Gastroesophageal sphincter (tissue), 4 donors: Measurements from ENCODE around the gene EIF5B. TPM values are rescaled to one million over a fixed set of nuclear protein-coding genes. Genes with fewer than 3 reads are reported as not detected.
"Not testable (repeated sequence)": the region's sequence is repeated elsewhere in the genome, so short reads cannot be mapped to it uniquely, and the experiment has no call there.

Experiments used
- ATAC-seq: fragments of 150-250 bp; one replicate; pipeline ENCODE4 v1.9.1; 2016; ENCODE audit warnings: mild to moderate bottlenecking, moderate library complexity
- H3K27ac ChIP-seq, 4 donors: fragments of 200-600 bp; sonication (generic) in 3 of 4; 1 replicate in 3 of 4; 2 replicates in 1 of 4; pipeline ENCODE4 v1.5.1; 2016 to 2019
- H3K27me3 ChIP-seq: fragments of 200-600 bp; sonication (generic); one replicate; pipeline ENCODE4 v1.5.1; 2019
- H3K36me3 ChIP-seq, 2 donors: fragments of 200-600 bp; sonication (generic); one replicate each; pipeline ENCODE4 v1.5.1; 2019; ENCODE audit warnings: control low read depth in 1 of 2
- H3K4me1 ChIP-seq, 3 donors: fragments of 200-600 bp; sonication (generic); 1 replicate in 2 of 3; 2 replicates in 1 of 3; pipeline ENCODE4 v1.5.1; 2016 to 2019; ENCODE audit warnings: control low read depth in 2 of 3
- H3K4me3 ChIP-seq, 2 donors: fragments of 200-600 bp; sonication (generic); one replicate each; pipeline ENCODE4 v1.5.1; 2019; ENCODE audit warnings: mild to moderate bottlenecking in 1 of 2, moderate library complexity in 1 of 2
- H3K9me3 ChIP-seq, 3 donors: fragments of 200-600 bp; sonication (generic); one replicate each; pipeline ENCODE4 v1.5.1; 2017 to 2019; ENCODE audit warnings: control low read depth in 2 of 3
- EP300 ChIP-seq: sonication (generic); formaldehyde crosslinking; IDR thresholded peaks from one replicate; pipeline ENCODE4 v1.6.1; 2017; ENCODE audit warnings: antibody characterized with exemption, mild to moderate bottlenecking
- POLR2A ChIP-seq, 2 donors: fragments of 450-650 bp; IDR thresholded peaks; one replicate each; pipeline ENCODE4 v1.6.1; 2017; ENCODE audit warnings: antibody characterized with exemption in 2 of 2, mild to moderate bottlenecking in 2 of 2, moderate library complexity in 1 of 2
- POLR2AphosphoS5 ChIP-seq: sonication (generic); formaldehyde crosslinking; IDR thresholded peaks from one replicate; pipeline ENCODE4 v1.6.1; 2017; ENCODE audit warnings: antibody characterized with exemption
- WGBS, 2 donors: methylation state at CpG; one replicate each; pipeline ENCODE4 v1.1.5; 2018; ENCODE audit warnings: low coverage in 1 of 2; 5-methylcytosine and 5-hydroxymethylcytosine counted together
- total RNA-seq, 4 donors: library from RNA; depleted of rRNA; stranded (reverse); fragments of >200 nt; gene quantifications; one replicate each; pipeline ENCODE4 v1.1.0, GENCODE V29; 2016
- TF ChIP-seq, protein P1 (sequence below), 4 experiments: fragments of 200-600 bp in 2 of 4; fragments of 450-650 bp in 2 of 4; sonication (generic) in 1 of 4; IDR thresholded peaks; one replicate each; pipeline ENCODE4 v1.5.1; 2017 to 2019; ENCODE audit warnings: antibody characterized with exemption in 4 of 4, mild to moderate bottlenecking in 2 of 4, moderate library complexity in 2 of 4

The EIF5B gene, protein sequence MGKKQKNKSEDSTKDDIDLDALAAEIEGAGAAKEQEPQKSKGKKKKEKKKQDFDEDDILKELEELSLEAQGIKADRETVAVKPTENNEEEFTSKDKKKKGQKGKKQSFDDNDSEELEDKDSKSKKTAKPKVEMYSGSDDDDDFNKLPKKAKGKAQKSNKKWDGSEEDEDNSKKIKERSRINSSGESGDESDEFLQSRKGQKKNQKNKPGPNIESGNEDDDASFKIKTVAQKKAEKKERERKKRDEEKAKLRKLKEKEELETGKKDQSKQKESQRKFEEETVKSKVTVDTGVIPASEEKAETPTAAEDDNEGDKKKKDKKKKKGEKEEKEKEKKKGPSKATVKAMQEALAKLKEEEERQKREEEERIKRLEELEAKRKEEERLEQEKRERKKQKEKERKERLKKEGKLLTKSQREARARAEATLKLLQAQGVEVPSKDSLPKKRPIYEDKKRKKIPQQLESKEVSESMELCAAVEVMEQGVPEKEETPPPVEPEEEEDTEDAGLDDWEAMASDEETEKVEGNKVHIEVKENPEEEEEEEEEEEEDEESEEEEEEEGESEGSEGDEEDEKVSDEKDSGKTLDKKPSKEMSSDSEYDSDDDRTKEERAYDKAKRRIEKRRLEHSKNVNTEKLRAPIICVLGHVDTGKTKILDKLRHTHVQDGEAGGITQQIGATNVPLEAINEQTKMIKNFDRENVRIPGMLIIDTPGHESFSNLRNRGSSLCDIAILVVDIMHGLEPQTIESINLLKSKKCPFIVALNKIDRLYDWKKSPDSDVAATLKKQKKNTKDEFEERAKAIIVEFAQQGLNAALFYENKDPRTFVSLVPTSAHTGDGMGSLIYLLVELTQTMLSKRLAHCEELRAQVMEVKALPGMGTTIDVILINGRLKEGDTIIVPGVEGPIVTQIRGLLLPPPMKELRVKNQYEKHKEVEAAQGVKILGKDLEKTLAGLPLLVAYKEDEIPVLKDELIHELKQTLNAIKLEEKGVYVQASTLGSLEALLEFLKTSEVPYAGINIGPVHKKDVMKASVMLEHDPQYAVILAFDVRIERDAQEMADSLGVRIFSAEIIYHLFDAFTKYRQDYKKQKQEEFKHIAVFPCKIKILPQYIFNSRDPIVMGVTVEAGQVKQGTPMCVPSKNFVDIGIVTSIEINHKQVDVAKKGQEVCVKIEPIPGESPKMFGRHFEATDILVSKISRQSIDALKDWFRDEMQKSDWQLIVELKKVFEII
- total RNA-seq = 10 to 100 TPM; 36.8 to 55.4 (median 45.6) TPM

DNA sequence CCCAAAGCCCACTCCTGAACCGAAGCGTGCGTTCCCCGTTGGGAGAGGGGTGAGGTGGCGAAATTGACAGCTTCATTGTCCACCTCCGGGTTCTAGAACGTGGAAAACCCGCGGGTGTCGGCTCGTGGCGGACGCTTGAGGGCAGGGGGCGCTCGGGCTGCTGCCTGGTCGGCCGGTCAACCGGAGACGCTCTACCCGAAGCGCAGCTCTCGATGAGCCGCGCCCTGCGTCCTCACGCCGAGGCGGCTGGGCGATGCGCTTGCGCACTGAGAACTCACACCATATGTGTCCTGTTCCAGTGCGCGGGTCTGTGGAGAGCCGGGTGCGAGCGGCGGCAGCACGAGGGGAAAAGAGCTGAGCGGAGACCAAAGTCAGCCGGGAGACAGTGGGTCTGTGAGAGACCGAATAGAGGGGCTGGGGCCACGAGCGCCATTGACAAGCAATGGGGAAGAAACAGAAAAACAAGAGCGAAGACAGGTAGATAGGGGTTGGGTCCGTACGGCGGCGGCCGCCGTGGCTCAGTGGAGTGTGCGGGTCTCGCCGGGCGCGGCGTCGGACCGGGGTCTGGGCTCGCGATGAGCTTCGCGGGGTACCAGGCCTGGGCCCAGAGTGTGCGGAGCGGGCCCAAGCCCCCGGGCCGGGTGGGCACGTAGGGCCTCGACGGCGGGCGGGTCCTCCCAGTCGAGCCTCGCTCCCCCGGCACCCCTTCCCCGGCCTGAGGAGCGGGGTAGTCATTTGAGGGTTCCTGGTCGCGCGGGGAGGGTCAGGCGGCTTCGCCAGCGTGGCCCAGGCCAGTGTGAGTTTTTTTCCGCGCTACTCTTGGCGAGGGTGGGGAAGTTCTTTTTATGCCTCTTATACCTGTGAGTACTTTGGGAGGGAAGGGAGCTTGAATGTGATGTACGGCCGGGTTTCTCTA is at the start of gene EIF5B:
Gene EIF5B, plus strand, starts transcription at position 277 of the 916 bp plus-strand sequence. Its CDS starts 166 bp downstream, at position 443.
- TF ChIP-seq EP300 (no peak), POLR2A (IDR thresholded peaks at IDR 0.05) (peak; percentile 54 to 68), POLR2AphosphoS5 (peak; percentile 69)
- TF ChIP-seq, protein P1, sequence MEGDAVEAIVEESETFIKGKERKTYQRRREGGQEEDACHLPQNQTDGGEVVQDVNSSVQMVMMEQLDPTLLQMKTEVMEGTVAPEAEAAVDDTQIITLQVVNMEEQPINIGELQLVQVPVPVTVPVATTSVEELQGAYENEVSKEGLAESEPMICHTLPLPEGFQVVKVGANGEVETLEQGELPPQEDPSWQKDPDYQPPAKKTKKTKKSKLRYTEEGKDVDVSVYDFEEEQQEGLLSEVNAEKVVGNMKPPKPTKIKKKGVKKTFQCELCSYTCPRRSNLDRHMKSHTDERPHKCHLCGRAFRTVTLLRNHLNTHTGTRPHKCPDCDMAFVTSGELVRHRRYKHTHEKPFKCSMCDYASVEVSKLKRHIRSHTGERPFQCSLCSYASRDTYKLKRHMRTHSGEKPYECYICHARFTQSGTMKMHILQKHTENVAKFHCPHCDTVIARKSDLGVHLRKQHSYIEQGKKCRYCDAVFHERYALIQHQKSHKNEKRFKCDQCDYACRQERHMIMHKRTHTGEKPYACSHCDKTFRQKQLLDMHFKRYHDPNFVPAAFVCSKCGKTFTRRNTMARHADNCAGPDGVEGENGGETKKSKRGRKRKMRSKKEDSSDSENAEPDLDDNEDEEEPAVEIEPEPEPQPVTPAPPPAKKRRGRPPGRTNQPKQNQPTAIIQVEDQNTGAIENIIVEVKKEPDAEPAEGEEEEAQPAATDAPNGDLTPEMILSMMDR (IDR thresholded peaks at IDR 0.05) = peak in 3 of 4 experiments; percentile 47 to 85 (median 60)
- H3K27ac ChIP-seq = peak within 1 kb of the TSS; percentile 85 to 93 (median 89)
- peaks cover 8 to 59% (median 16%) of the 10 kb centered on the region in 3 donors for H3K4me1 ChIP-seq
- peak; percentile 85 for ATAC-seq
- no peaks in the 10 kb centered on the region for H3K27me3 ChIP-seq
- peak within 1 kb of the TSS; percentile 85 to 95 for H3K4me3 ChIP-seq
- 0 to 1% methylated on average over 5 to 48 of the region's 87 CpGs for WGBS, 2 donors
- no peaks in the 10 kb centered on the region for H3K9me3 ChIP-seq
- peaks cover 0 to 9% of the 10 kb centered on the region in 2 donors for H3K36me3 ChIP-seq

DNA sequence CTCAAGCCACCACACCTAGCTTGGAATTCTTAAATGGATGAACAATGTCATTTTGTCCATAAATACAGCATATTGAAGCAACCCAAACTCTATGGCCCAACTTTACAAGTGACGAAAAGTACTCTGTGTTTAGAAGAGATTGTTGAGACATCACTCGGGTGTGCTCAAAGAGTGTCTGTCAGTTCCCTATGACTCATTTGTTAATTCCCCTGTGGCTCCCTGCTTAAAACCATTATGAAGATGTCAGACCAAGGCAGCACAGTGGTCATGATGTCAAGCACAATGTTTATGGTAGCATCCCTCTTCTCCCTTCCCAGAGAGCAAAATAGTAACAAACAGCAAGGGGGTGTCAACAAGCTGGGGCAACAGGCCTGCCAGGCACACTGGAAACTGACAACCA is 39.2 kb upstream of the EIF5B start:
- H3K4me1 ChIP-seq = no peaks in the 10 kb centered on the region
- TF ChIP-seq, protein P1 (IDR thresholded peaks at IDR 0.05) = no peak
- no peak for TF ChIP-seq POLR2A (IDR thresholded peaks at IDR 0.05)
- no peak for TF ChIP-seq POLR2AphosphoS5
- ATAC-seq = no peak
- no peak overlapping the region for H3K27ac ChIP-seq
- WGBS, 2 donors = 85 to 100% methylated on average over 2 of the region's 2 CpGs
- peaks cover 0 to 17% of the 10 kb centered on the region in 2 donors for H3K36me3 ChIP-seq
- H3K9me3 ChIP-seq = no peaks in the 10 kb centered on the region
- H3K27me3 ChIP-seq = no peaks in the 10 kb centered on the region
- H3K4me3 ChIP-seq = no peak overlapping the region

DNA sequence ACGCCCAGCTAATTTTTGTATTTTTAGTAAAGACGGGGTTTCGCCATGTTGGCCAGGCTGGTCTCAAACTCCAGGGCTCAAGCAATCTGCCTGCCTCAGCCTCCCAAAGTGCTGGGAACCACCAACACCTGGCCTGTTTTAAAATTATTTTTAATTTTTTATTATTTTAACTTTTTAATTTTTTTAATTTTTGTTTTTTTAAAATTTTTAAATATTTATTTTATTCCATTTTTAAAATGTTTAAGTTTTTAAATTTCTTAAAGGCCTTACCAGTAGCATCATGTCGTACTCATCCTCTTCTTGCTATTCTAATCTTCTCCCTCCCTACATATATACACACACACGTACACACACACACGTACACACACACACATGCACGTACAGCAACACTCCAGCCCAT is 37.6 kb upstream of the EIF5B start:
- ATAC-seq = no peak
- TF ChIP-seq, protein P1 (IDR thresholded peaks at IDR 0.05) = no peak
- TF ChIP-seq POLR2AphosphoS5 = no peak
- no peak for TF ChIP-seq EP300
- TF ChIP-seq POLR2A (IDR thresholded peaks at IDR 0.05) = no peak
- Histone ChIP-seq H3K27me3 (no peaks in the 10 kb centered on the region), H3K36me3 (peaks cover 0 to 28% of the 10 kb centered on the region in 2 donors), H3K4me3 (no peak overlapping the region), H3K9me3 (no peaks in the 10 kb centered on the region), H3K4me1 (no peaks in the 10 kb centered on the region), H3K27ac (no peak overlapping the region)
- WGBS, 2 donors = 96 to 98% methylated on average over 3 to 6 of the region's 7 CpGs

DNA sequence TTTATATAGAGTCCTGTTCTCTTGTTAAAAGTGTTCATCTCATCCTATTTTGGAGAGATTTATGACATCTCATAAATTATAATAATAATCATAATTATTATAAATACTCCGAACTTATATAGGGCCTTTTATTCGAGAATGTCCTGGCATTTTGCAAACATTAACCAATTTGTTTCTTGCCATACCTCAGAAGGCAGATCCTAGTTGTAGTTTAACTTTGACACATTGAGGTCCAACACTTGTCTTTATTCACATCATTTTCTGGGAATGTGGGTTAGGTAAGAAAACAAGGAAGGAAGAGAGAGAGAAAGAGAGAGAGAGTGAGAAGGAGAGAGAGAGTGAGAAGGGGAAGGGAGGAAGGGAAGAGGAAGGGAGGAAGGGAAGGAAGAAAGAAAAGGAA is 36.1 kb upstream of the EIF5B start, which contains the start of gene LYG1:
Gene LYG1, minus strand, starts transcription at position 101 of the 400 bp plus-strand sequence. CDS start 5,527 bp downstream, outside the sequence.
- H3K4me3 ChIP-seq, H3K4me1 ChIP-seq, ATAC-seq, H3K9me3 ChIP-seq, H3K27me3 ChIP-seq, H3K27ac ChIP-seq: not testable (repeated sequence)
- peaks cover 0 to 35% of the 10 kb centered on the region in 2 donors for H3K36me3 ChIP-seq
- 83 to 94% methylated on average over 2 of the region's 2 CpGs for WGBS, 2 donors
